Activated CD8-positive, alpha-beta memory T cell treated with anti-CD3 and anti-CD28 coated beads, Interleukin-2, amount 10 ng/mL, durations not matched to agents 7 days and 5 days (primary cell): ENCODE data around the gene R3HCC1L. TPM values are rescaled to one million over a fixed set of nuclear protein-coding genes. Genes with fewer than 3 reads are reported as not detected.
"Not testable (repeated sequence)": the region's sequence is repeated elsewhere in the genome, so short reads cannot be mapped to it uniquely, and the experiment has no call there.

Experiments used
- ATAC-seq: fragments of 150-1000 bp; cut with Tn5 transposase; one replicate; pipeline ENCODE4 v1.10.0; 2021; ENCODE audit warnings: moderate library complexity
- CTCF ChIA-PET: fragments of 350-600 bp; sonication (Branson Sonifier 250); formaldehyde crosslinking; loops from one replicate; lab custom pipeline; 2021; ENCODE audit warnings: antibody characterized with exemption; lab: Charles Lee
- DNase-seq: peaks from one replicate; pipeline ENCODE4 v3.0.0-alpha.2; 2020
- H3K27ac Mint-ChIP-seq: one replicate; pipeline ENCODE4 v1.8.0; 2021; ENCODE audit warnings: mild to moderate bottlenecking, mixed read lengths
- H3K27me3 Mint-ChIP-seq: one replicate; pipeline ENCODE4 v1.8.0; 2021; ENCODE audit warnings: mixed read lengths
- H3K36me3 Mint-ChIP-seq: one replicate; pipeline ENCODE4 v1.8.0; 2021; ENCODE audit warnings: mild to moderate bottlenecking, mixed read lengths
- H3K4me1 Mint-ChIP-seq: one replicate; pipeline ENCODE4 v1.8.0; 2021; ENCODE audit warnings: mixed read lengths
- H3K4me3 Mint-ChIP-seq: one replicate; pipeline ENCODE4 v1.8.0; 2021; ENCODE audit warnings: mild to moderate bottlenecking, moderate library complexity, mixed read lengths
- H3K9me3 Mint-ChIP-seq: one replicate; pipeline ENCODE4 v1.8.0; 2022; ENCODE audit warnings: low read depth, mixed read lengths
- total RNA-seq, 2 experiments: library from RNA; stranded (reverse); gene quantifications; one replicate each; pipeline ENCODE4 v1.2.3, GENCODE V29; 2021

Gene R3HCC1L
- total RNA-seq, 2 experiments from 2014 or later = 17.4 to 19.1 TPM

GRCh38 chr10:98228266-98228665 is 93.8 kb downstream of the R3HCC1L start:
- H3K27me3 Mint-ChIP-seq, CTCF ChIA-PET, H3K27ac Mint-ChIP-seq, H3K9me3 Mint-ChIP-seq, DNase-seq, H3K4me1 Mint-ChIP-seq, ATAC-seq, H3K4me3 Mint-ChIP-seq: not testable (repeated sequence)
- peaks cover 36% of the 10 kb centered on the region for H3K36me3 Mint-ChIP-seq

- no peak overlapping the region for H3K27ac Mint-ChIP-seq
- H3K4me3 Mint-ChIP-seq = no peak overlapping the region
- no peak for DNase-seq
- CTCF ChIA-PET = no interaction called here
- ATAC-seq = no peak
- peaks cover 8% of the 10 kb centered on the region for H3K4me1 Mint-ChIP-seq
- H3K9me3 Mint-ChIP-seq = no peaks in the 10 kb centered on the region
- H3K27me3 Mint-ChIP-seq = no peaks in the 10 kb centered on the region
- H3K36me3 Mint-ChIP-seq = peaks cover 35% of the 10 kb centered on the region
These were observed 97.0 kb downstream of the R3HCC1L start for GRCh38 chr10:98231417-98231816.

- H3K27ac Mint-ChIP-seq = no peak overlapping the region
- peaks cover 19% of the 10 kb centered on the region for H3K36me3 Mint-ChIP-seq
- DNase-seq (no peak), ATAC-seq (no peak)
- H3K4me1 Mint-ChIP-seq = peaks cover 3% of the 10 kb centered on the region
- H3K4me3 Mint-ChIP-seq = no peak overlapping the region
- H3K9me3 Mint-ChIP-seq = no peaks in the 10 kb centered on the region
- H3K27me3 Mint-ChIP-seq = no peaks in the 10 kb centered on the region
- CTCF ChIA-PET = interaction anchor here (0.5 kb wide), 1 partner anchor 66 kb away, joined by 5 read pairs; no protein-coding TSS in a partner anchor
These were observed 101.4 kb downstream of the R3HCC1L start for GRCh38 chr10:98235846-98236245.

- no peaks in the 10 kb centered on the region for H3K27me3 Mint-ChIP-seq
- DNase-seq (no peak), ATAC-seq (no peak)
- H3K4me1 Mint-ChIP-seq = peaks cover 3% of the 10 kb centered on the region
- CTCF ChIA-PET = no interaction called here
- peaks cover 17% of the 10 kb centered on the region for H3K36me3 Mint-ChIP-seq
- H3K9me3 Mint-ChIP-seq = no peaks in the 10 kb centered on the region
- H3K4me3 Mint-ChIP-seq = no peak overlapping the region
- H3K27ac Mint-ChIP-seq = no peak overlapping the region
These were observed 102.4 kb downstream of the R3HCC1L start for GRCh38 chr10:98236862-98237261.

GRCh38 chr10:98238391-98238790 is 103.9 kb downstream of the R3HCC1L start:
- H3K36me3 Mint-ChIP-seq = peaks cover 15% of the 10 kb centered on the region
- H3K4me3 Mint-ChIP-seq = no peak overlapping the region
- CTCF ChIA-PET = no interaction called here
- peaks cover 3% of the 10 kb centered on the region for H3K4me1 Mint-ChIP-seq
- no peak for ATAC-seq
- H3K9me3 Mint-ChIP-seq = no peaks in the 10 kb centered on the region
- DNase-seq = no peak
- no peak overlapping the region for H3K27ac Mint-ChIP-seq
- H3K27me3 Mint-ChIP-seq = no peaks in the 10 kb centered on the region

GRCh38 chr10:98240524-98240923 is 106.1 kb downstream of the R3HCC1L start:
- peaks cover 18% of the 10 kb centered on the region for H3K36me3 Mint-ChIP-seq
- CTCF ChIA-PET = no interaction called here
- H3K27me3 Mint-ChIP-seq = no peaks in the 10 kb centered on the region
- peaks cover 3% of the 10 kb centered on the region for H3K4me1 Mint-ChIP-seq
- ATAC-seq (no peak), DNase-seq (no peak)
- no peaks in the 10 kb centered on the region for H3K9me3 Mint-ChIP-seq
- H3K27ac Mint-ChIP-seq = no peak overlapping the region
- no peak overlapping the region for H3K4me3 Mint-ChIP-seq

GRCh38 chr10:98242823-98243222 is 108.4 kb downstream of the R3HCC1L start:
- H3K4me3 Mint-ChIP-seq = no peak overlapping the region
- peaks cover 18% of the 10 kb centered on the region for H3K36me3 Mint-ChIP-seq
- H3K27ac Mint-ChIP-seq = no peak overlapping the region
- H3K27me3 Mint-ChIP-seq = no peaks in the 10 kb centered on the region
- CTCF ChIA-PET = no interaction called here
- no peak for ATAC-seq
- peaks cover 14% of the 10 kb centered on the region for H3K4me1 Mint-ChIP-seq
- DNase-seq = no peak
- no peaks in the 10 kb centered on the region for H3K9me3 Mint-ChIP-seq

GRCh38 chr10:98244141-98244540 is 109.7 kb downstream of the R3HCC1L start:
- ATAC-seq = no peak
- no peak overlapping the region for H3K4me3 Mint-ChIP-seq
- H3K27me3 Mint-ChIP-seq = no peaks in the 10 kb centered on the region
- H3K9me3 Mint-ChIP-seq = no peaks in the 10 kb centered on the region
- CTCF ChIA-PET = no interaction called here
- DNase-seq = no peak
- peaks cover 11% of the 10 kb centered on the region for H3K4me1 Mint-ChIP-seq
- H3K27ac Mint-ChIP-seq = no peak overlapping the region
- peaks cover 21% of the 10 kb centered on the region for H3K36me3 Mint-ChIP-seq

GRCh38 chr10:98244586-98244985 is 110.1 kb downstream of the R3HCC1L start:
- DNase-seq (no peak), ATAC-seq (no peak)
- no peak overlapping the region for H3K27ac Mint-ChIP-seq
- no peak overlapping the region for H3K4me3 Mint-ChIP-seq
- H3K4me1 Mint-ChIP-seq = peaks cover 11% of the 10 kb centered on the region
- CTCF ChIA-PET = no interaction called here
- H3K9me3 Mint-ChIP-seq = no peaks in the 10 kb centered on the region
- no peaks in the 10 kb centered on the region for H3K27me3 Mint-ChIP-seq
- H3K36me3 Mint-ChIP-seq = peaks cover 19% of the 10 kb centered on the region

GRCh38 chr10:98246911-98247805 is 112.7 kb downstream of the R3HCC1L start:
- Mint-ChIP-seq H3K27ac (no peak overlapping the region), H3K36me3 (peaks cover 22% of the 10 kb centered on the region), H3K27me3 (no peaks in the 10 kb centered on the region)

GRCh38 chr10:98248018-98248417 is 113.6 kb downstream of the R3HCC1L start:
- CTCF ChIA-PET = interaction anchor here (1.0 kb wide), 1 partner anchor 78 kb away, joined by 4 read pairs; no protein-coding TSS in a partner anchor
- Mint-ChIP-seq H3K27me3 (no peaks in the 10 kb centered on the region), H3K4me1 (peaks cover 13% of the 10 kb centered on the region), H3K36me3 (peaks cover 20% of the 10 kb centered on the region), H3K9me3 (no peaks in the 10 kb centered on the region), H3K4me3 (no peak overlapping the region), H3K27ac (no peak overlapping the region)
- no peak for ATAC-seq
- no peak for DNase-seq

More at GRCh38 chr10:98246911-98247805, 112.7 kb downstream of the R3HCC1L start:
- no peaks in the 10 kb centered on the region for H3K9me3 Mint-ChIP-seq
- DNase-seq (no peak), ATAC-seq (peak; percentile 49)
- peaks cover 13% of the 10 kb centered on the region for H3K4me1 Mint-ChIP-seq
- H3K4me3 Mint-ChIP-seq = no peak overlapping the region
- CTCF ChIA-PET = interaction anchor here (1.3 kb wide), 1 partner anchor 77 kb away, joined by 3 read pairs; no protein-coding TSS in a partner anchor

- DNase-seq (no peak), ATAC-seq (no peak)
- H3K9me3 Mint-ChIP-seq = no peaks in the 10 kb centered on the region
- no peak overlapping the region for H3K27ac Mint-ChIP-seq
- peaks cover 16% of the 10 kb centered on the region for H3K36me3 Mint-ChIP-seq
- H3K4me1 Mint-ChIP-seq = peaks cover 13% of the 10 kb centered on the region
- no peak overlapping the region for H3K4me3 Mint-ChIP-seq
- CTCF ChIA-PET = interaction anchor here (1.0 kb wide), 1 partner anchor 79 kb away, joined by 4 read pairs; no protein-coding TSS in a partner anchor
- no peaks in the 10 kb centered on the region for H3K27me3 Mint-ChIP-seq
These were observed 114.7 kb downstream of the R3HCC1L start for GRCh38 chr10:98249134-98249533.

- Mint-ChIP-seq H3K4me1 (peaks cover 12% of the 10 kb centered on the region), H3K27ac (no peak overlapping the region), H3K4me3 (no peak overlapping the region), H3K36me3 (peaks cover 6% of the 10 kb centered on the region), H3K9me3 (no peaks in the 10 kb centered on the region), H3K27me3 (no peaks in the 10 kb centered on the region)
- no peak for ATAC-seq
- CTCF ChIA-PET = no interaction called here
- no peak for DNase-seq
These were observed 116.9 kb downstream of the R3HCC1L start for GRCh38 chr10:98251399-98251798.

- Mint-ChIP-seq H3K36me3 (peaks cover 6% of the 10 kb centered on the region), H3K4me1 (peaks cover 2% of the 10 kb centered on the region), H3K9me3 (no peaks in the 10 kb centered on the region), H3K27me3 (no peaks in the 10 kb centered on the region), H3K27ac (no peak overlapping the region), H3K4me3 (no peak overlapping the region)
- DNase-seq = no peak
- CTCF ChIA-PET = no interaction called here
- ATAC-seq = no peak
These were observed 118.0 kb downstream of the R3HCC1L start for GRCh38 chr10:98252464-98252863.
